Endothelial cell of umbilical vein (primary cell): Measurements from ENCODE around the gene INTS4. TPM values are rescaled to one million over a fixed set of nuclear protein-coding genes. Genes with fewer than 3 reads are reported as not detected.

Source experiments
- BruUV-seq: library from RNA; stranded (reverse); fragments of 400-500 nt; replicated peaks from 2 replicates; lab custom pipeline; 2021; lab: Mats Ljungman, UMichigan
- CTCF ChIA-PET: fragments of 300-600, 350-600 bp; sonication (Branson Sonifier 250); formaldehyde crosslinking; loops from one replicate; lab custom pipeline; 2021; ENCODE audit warnings: antibody characterized with exemption, inconsistent platforms; lab: Charles Lee
- POLR2A ChIA-PET: fragments of 300-600, 350-600 bp; sonication (Branson Sonifier 250); formaldehyde crosslinking; loops from one replicate; lab custom pipeline; 2021; ENCODE audit warnings: antibody characterized with exemption, inconsistent platforms; lab: Charles Lee
- DNase-seq: peaks from one replicate; pipeline ENCODE4 v3.0.0-alpha.2; 2011; ENCODE audit warnings: low read depth, low spot score
- FAIRE-seq: peaks from 2 replicates; lab custom pipeline; 2011; peaks lifted over from hg19 to GRCh38; lab: Jason Lieb, UNC
- H2AFZ ChIP-seq: 2 replicates; pipeline ENCODE4 v1.6.0; 2012; ENCODE audit warnings: low read depth, low read length, control low read depth, inconsistent platforms
- H3K27ac ChIP-seq: 2 replicates; pipeline ENCODE4 v1.5.1; 2011; ENCODE audit warnings: low read depth, mild to moderate bottlenecking, control low read depth, low read length, moderate library complexity; ENCODE audit not compliant: insufficient read depth
- H3K27me3 ChIP-seq, 2 experiments: 2 replicates each; pipeline versions ENCODE4 v1.6.0 to v1.6.1; 2011; ENCODE audit warnings: low read length in 2 of 2, mixed read lengths in 1 of 2; ENCODE audit not compliant: control insufficient read depth in 2 of 2, insufficient read depth in 2 of 2
- H3K36me3 ChIP-seq, 2 experiments: 2 replicates in 1 of 2; 3 replicates in 1 of 2; pipeline ENCODE4 v1.5.1; 2011; ENCODE audit warnings: low read length in 2 of 2, mild to moderate bottlenecking in 1 of 2, moderate library complexity in 1 of 2; ENCODE audit not compliant: control insufficient read depth in 2 of 2, insufficient read depth in 2 of 2; ENCODE audit errors: extremely low read depth in 1 of 2
- H3K4me1 ChIP-seq: 3 replicates; pipeline ENCODE4 v1.5.1; 2011; ENCODE audit warnings: mild to moderate bottlenecking, low read length; ENCODE audit not compliant: control insufficient read depth, insufficient read depth; ENCODE audit errors: extremely low read depth
- H3K4me2 ChIP-seq: 2 replicates; pipeline ENCODE4 v1.6.1; 2011; ENCODE audit warnings: low read length, control low read depth, mixed read lengths; ENCODE audit not compliant: insufficient read depth
- H3K4me3 ChIP-seq, 3 experiments: fragments of 200-600 bp in 1 of 3; sonication (generic), shearing (Covaris generic) in 1 of 3; replicated peaks in 1 of 3; 2 replicates each; pipeline ENCODE4 v1.5.1; 2011 to 2016; ENCODE audit warnings: control low read depth in 3 of 3, low read length in 3 of 3, mild to moderate bottlenecking in 2 of 3, inconsistent platforms in 1 of 3, low read depth in 1 of 3, moderate library complexity in 1 of 3; ENCODE audit not compliant: insufficient read depth in 1 of 3
- H3K79me2 ChIP-seq: 2 replicates; pipeline ENCODE4 v1.6.0; 2012; ENCODE audit warnings: low read length, inconsistent platforms; ENCODE audit not compliant: control insufficient read depth, insufficient read depth
- H3K9ac ChIP-seq: replicated peaks from 2 replicates; pipeline ENCODE3; 2011; ENCODE audit warnings: low read length, control low read depth; ENCODE audit not compliant: insufficient read depth; ENCODE audit errors: extremely low read depth
- H3K9me1 ChIP-seq: replicated peaks from 3 replicates; pipeline ENCODE4 v1.6.0; 2011; ENCODE audit warnings: mild to moderate bottlenecking, low read length; ENCODE audit not compliant: control insufficient read depth, insufficient read depth; ENCODE audit errors: extremely low read depth
- H3K9me3 ChIP-seq: replicated peaks from 2 replicates; pipeline ENCODE4 v1.5.1; 2012; ENCODE audit warnings: low read length, inconsistent platforms; ENCODE audit not compliant: control insufficient read depth, insufficient read depth
- H4K20me1 ChIP-seq: replicated peaks from 2 replicates; pipeline ENCODE3; 2011; ENCODE audit warnings: mild to moderate bottlenecking, low read length; ENCODE audit not compliant: control insufficient read depth, insufficient read depth; ENCODE audit errors: extremely low read depth
- EZH2 ChIP-seq: IDR thresholded peaks from 2 replicates; pipeline ENCODE4 v1.6.1; 2012; ENCODE audit warnings: borderline replicate concordance, low read depth, mild to moderate bottlenecking, moderate library complexity, low read length, inconsistent platforms; ENCODE audit not compliant: severe bottlenecking
- FOS ChIP-seq: IDR thresholded peaks from 2 replicates; pipeline ENCODE4 v1.6.1; 2011; ENCODE audit warnings: mild to moderate bottlenecking, low read length, moderate library complexity, borderline replicate concordance; ENCODE audit not compliant: insufficient read depth
- GATA2 ChIP-seq: IDR thresholded peaks from 2 replicates; pipeline ENCODE4 v1.7.0; 2011; ENCODE audit warnings: low read depth, mild to moderate bottlenecking, moderate library complexity, mixed read lengths, low read length; ENCODE audit not compliant: insufficient read length, insufficient read depth
- JUN ChIP-seq: IDR thresholded peaks from 2 replicates; pipeline ENCODE4 v1.6.1; 2011; ENCODE audit warnings: borderline replicate concordance, low read depth; ENCODE audit not compliant: insufficient read length, insufficient read depth
- MYC ChIP-seq: IDR thresholded peaks from one replicate; pipeline ENCODE4 v1.6.1; 2011; ENCODE audit warnings: mild to moderate bottlenecking, low read depth, low read length
- POLR2A ChIP-seq: IDR thresholded peaks from 2 replicates; pipeline ENCODE4 v1.6.1; 2012; ENCODE audit warnings: low read depth, mild to moderate bottlenecking, control low read depth, low read length
- POLR2AphosphoS5 ChIP-seq: IDR thresholded peaks from 2 replicates; pipeline ENCODE4 v1.6.1; 2012; ENCODE audit warnings: low read depth, mild to moderate bottlenecking, control low read depth, low read length, moderate library complexity; ENCODE audit not compliant: insufficient read depth
- dilution Hi-C: fragments of 300-500 bp; cut with MboI; formaldehyde crosslinking; loops from one replicate; pipeline ENCODE4 v1.15.0; 2019; ENCODE audit warnings: low sequenced_read_pairs; ENCODE audit not compliant: extremely low pct_ligation_motif_present
- intact Hi-C: fragments of 100-400 bp; cut with micrococcal nuclease; formaldehyde crosslinking; loops from one replicate; pipeline ENCODE4 v1.10.0; 2022
- polyA plus RNA-seq, 4 experiments: library from polyadenylated mRNA; depleted of rRNA in 3 of 4; stranded (reverse) in 3 of 4; unstranded in 1 of 4; fragments of >200 nt; gene quantifications; 2 replicates each; pipeline versions ENCODE4 v1.2.1 to v1.2.3, GENCODE V29; 2011 to 2012; ENCODE audit warnings: missing spikeins in 1 of 4
- total RNA-seq: library from RNA; stranded (reverse); gene quantifications from 2 replicates; pipeline ENCODE4 v1.2.3, GENCODE V29; 2021
- TF ChIP-seq, protein P1 (sequence below), 2 donors: IDR thresholded peaks; 1 replicate in 1 of 2; 2 replicates in 1 of 2; pipeline ENCODE4 v1.5.1; 2011; ENCODE audit warnings: low read length in 2 of 2, mild to moderate bottlenecking in 2 of 2, moderate library complexity in 2 of 2, control low read depth in 1 of 2, inconsistent platforms in 1 of 2, low read depth in 1 of 2; ENCODE audit not compliant: insufficient read depth in 1 of 2; ENCODE audit errors: extremely low read depth in 1 of 2
- TF ChIP-seq, protein P2 (sequence below): IDR thresholded peaks from 2 replicates; pipeline ENCODE4 v1.6.1; 2011; ENCODE audit not compliant: insufficient read depth, insufficient read length

The INTS4 gene
- total and polyA plus RNA-seq, 2 donors (not counting 3 experiments of a cell fraction or from before 2014, with no cell fraction given) = 29.2 to 37.8 TPM

DNA sequence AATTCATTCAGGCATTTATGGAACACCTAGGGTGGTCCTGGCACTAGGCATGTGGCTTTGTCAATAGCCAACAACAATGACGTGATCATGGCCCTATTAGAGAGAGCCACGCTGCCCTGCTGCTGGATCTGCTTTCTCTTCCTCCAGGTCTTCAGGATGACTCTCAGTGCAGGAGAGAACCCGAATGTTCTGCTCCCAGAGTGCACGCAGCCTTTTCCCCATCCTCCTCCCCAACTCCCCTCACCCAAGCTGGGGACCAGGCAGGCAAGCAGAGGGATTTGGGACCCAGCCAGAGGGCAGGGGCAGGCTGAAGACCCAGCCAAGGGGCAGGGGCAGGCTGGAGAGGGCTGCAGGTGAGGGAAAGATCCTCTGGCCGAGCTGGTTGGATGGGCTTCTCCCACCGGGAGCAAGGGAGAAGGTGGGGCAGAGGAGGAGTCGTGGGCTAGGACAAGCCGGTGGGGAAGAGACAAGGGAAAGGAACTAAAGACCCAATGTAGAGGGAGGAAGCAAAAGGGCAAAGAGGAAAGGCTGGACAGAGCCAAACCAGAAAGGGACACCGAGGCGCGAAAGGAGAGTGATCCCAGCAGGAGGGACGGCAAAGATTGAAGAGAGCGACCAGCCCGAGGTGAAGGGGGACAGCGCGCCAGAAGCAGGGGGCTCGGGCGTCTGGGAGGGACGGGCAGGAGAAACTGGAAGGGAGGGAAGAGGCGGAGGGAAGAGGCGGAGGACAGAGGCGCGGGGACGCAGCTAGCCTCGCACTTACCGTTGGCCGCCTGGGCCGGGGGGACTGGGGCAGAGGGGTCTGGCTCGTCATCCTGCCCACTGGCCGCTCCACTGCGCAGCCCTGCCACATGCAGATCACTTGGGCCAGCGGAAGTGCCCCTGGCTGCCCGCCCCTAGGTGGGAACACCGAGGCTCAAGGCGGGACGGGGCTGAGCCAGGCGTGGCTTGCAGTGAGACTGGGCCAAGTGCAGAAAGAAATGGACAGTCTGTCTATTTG lies 28.2 kb upstream of the INTS4 start, which contains the start of gene KCTD14:
Gene KCTD14, minus strand, starts transcription at position 880 of the 1,000 bp plus-strand sequence. Its CDS starts 27 bp downstream, at position 853.
- dilution Hi-C loops = no loop called here
- ChIA-PET POLR2A (no interaction called here), CTCF (no interaction called here)
- Histone ChIP-seq H3K9me3 (no peaks in the 10 kb centered on the region), H2AFZ (peak within 1 kb of the TSS; percentile 100), H3K36me3 (no peaks in the 10 kb centered on the region), H3K79me2 (no peaks in the 10 kb centered on the region), H4K20me1 (no peaks in the 10 kb centered on the region), H3K9ac (peak within 1 kb of the TSS; percentile 4), H3K4me1 (peaks cover 5% of the 10 kb centered on the region), H3K27me3 (no peaks in the 10 kb centered on the region), H3K9me1 (no peaks in the 10 kb centered on the region), H3K27ac (no peak within 1 kb of the TSS), H3K4me2 (peak within 1 kb of the TSS; percentile 80), H3K4me3 (peak within 1 kb of the TSS in 2 of 3 experiments; percentile 31 to 41)
- no TSS peak for BruUV-seq
- FAIRE-seq (peak; percentile 69), DNase-seq (no peak)
- TF ChIP-seq, protein P1, sequence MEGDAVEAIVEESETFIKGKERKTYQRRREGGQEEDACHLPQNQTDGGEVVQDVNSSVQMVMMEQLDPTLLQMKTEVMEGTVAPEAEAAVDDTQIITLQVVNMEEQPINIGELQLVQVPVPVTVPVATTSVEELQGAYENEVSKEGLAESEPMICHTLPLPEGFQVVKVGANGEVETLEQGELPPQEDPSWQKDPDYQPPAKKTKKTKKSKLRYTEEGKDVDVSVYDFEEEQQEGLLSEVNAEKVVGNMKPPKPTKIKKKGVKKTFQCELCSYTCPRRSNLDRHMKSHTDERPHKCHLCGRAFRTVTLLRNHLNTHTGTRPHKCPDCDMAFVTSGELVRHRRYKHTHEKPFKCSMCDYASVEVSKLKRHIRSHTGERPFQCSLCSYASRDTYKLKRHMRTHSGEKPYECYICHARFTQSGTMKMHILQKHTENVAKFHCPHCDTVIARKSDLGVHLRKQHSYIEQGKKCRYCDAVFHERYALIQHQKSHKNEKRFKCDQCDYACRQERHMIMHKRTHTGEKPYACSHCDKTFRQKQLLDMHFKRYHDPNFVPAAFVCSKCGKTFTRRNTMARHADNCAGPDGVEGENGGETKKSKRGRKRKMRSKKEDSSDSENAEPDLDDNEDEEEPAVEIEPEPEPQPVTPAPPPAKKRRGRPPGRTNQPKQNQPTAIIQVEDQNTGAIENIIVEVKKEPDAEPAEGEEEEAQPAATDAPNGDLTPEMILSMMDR (IDR thresholded peaks at IDR 0.05; ENCODE audit: extremely low read depth in 1 of 2, insufficient read depth in 1 of 2, low read depth in 1 of 2, low read length in 2 of 2) = no peak
- intact Hi-C loops = no loop called here

DNA sequence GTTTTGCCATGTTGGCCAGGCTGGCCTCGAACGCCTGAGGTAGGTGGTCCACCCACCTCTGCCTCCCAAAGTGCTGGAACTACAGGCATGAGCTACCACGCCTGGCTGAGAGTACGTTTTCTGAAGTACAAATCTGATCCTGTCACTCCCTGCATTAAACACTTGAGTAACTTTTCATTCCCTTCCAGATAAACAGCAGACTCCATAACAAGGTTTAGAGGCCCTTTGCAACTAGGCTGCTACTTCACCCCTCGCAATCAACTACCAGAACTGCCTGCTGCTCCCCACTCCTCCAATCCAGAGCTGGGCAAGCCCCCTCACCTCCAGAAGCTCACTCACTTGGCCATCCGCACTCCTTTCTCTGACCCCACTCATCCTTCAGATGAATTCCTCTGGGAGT lies 27.1 kb upstream of the INTS4 start:
- FAIRE-seq (no peak), DNase-seq (no peak)
- Histone ChIP-seq H3K79me2 (no peaks in the 10 kb centered on the region), H3K9me3 (no peaks in the 10 kb centered on the region), H3K9me1 (no peaks in the 10 kb centered on the region), H3K4me3 (no peak overlapping the region), H3K4me2 (no peak overlapping the region), H3K27me3 (no peaks in the 10 kb centered on the region), H3K27ac (no peak overlapping the region), H2AFZ (no peak overlapping the region), H3K4me1 (peaks cover 5% of the 10 kb centered on the region), H4K20me1 (no peaks in the 10 kb centered on the region), H3K36me3 (no peaks in the 10 kb centered on the region), H3K9ac (no peak overlapping the region)
- BruUV-seq = no TSS peak
- intact Hi-C loops (no loop called here), dilution Hi-C loops (no loop called here)
- TF ChIP-seq GATA2 (no peak), JUN (no peak), MYC (no peak), POLR2A (no peak), POLR2AphosphoS5 (no peak), FOS (no peak), EZH2 (no peak)
- TF ChIP-seq, protein P2, sequence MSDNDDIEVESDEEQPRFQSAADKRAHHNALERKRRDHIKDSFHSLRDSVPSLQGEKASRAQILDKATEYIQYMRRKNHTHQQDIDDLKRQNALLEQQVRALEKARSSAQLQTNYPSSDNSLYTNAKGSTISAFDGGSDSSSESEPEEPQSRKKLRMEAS = no peak
- TF ChIP-seq, protein P1 (IDR thresholded peaks at IDR 0.05; ENCODE audit: extremely low read depth in 1 of 2, insufficient read depth in 1 of 2, low read depth in 1 of 2, low read length in 2 of 2) = no peak
- POLR2A ChIA-PET = no interaction called here
- CTCF ChIA-PET = interaction anchor here (0.7 to 3.4 kb wide), 6 partner anchors 9 to 30 kb away, joined by 4 to 12 read pairs (median 8); no protein-coding TSS in a partner anchor
